ENCODE measurements around the gene KLHDC8B.

DNA sequence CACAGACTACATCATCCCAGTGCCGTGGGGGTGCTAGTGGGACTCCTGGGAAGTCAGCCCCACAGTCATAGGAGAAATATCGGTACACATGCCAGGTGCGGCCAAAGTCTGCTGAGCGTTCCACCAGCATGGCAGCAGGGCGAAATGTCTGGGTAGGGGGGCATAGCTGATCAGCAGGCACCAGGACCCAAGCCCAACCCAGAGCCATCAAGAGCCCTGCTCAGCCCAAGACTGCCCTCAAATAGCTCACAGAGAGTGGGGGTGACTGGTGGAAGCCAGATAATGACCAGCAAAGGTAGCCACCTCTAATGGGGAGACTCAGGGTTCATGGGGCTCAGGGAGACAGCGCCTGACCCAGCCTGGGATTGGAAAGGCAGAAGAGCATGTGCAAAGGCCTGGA lies 39.8 kb upstream of the KLHDC8B start:
- TF ChIP-seq, protein P1, sequence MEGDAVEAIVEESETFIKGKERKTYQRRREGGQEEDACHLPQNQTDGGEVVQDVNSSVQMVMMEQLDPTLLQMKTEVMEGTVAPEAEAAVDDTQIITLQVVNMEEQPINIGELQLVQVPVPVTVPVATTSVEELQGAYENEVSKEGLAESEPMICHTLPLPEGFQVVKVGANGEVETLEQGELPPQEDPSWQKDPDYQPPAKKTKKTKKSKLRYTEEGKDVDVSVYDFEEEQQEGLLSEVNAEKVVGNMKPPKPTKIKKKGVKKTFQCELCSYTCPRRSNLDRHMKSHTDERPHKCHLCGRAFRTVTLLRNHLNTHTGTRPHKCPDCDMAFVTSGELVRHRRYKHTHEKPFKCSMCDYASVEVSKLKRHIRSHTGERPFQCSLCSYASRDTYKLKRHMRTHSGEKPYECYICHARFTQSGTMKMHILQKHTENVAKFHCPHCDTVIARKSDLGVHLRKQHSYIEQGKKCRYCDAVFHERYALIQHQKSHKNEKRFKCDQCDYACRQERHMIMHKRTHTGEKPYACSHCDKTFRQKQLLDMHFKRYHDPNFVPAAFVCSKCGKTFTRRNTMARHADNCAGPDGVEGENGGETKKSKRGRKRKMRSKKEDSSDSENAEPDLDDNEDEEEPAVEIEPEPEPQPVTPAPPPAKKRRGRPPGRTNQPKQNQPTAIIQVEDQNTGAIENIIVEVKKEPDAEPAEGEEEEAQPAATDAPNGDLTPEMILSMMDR (conservative IDR thresholded peaks at IDR 0.05) = no peak
- TF ChIP-seq ZFX (IDR thresholded peaks at IDR 0.05) = no peak

All from C4-2B (cell line).